Breast epithelium (tissue), 3 donors: ENCODE measurements around the gene ATG16L2.

Experiments
- CTCF ChIP-seq, 3 donors: fragments of 450-650 bp; IDR thresholded peaks; one replicate each; pipeline ENCODE4 v1.5.1; 2016 to 2017; ENCODE audit warnings: antibody characterized with exemption in 3 of 3, mild to moderate bottlenecking in 3 of 3, moderate library complexity in 3 of 3
- POLR2A ChIP-seq: fragments of 450-650 bp; IDR thresholded peaks from one replicate; pipeline ENCODE4 v1.6.1; 2016; ENCODE audit warnings: antibody characterized with exemption, mild to moderate bottlenecking, moderate library complexity
- POLR2AphosphoS5 ChIP-seq, 3 donors: sonication (generic); formaldehyde crosslinking; IDR thresholded peaks; one replicate each; pipeline ENCODE4 v1.6.1; 2017; ENCODE audit warnings: antibody characterized with exemption in 3 of 3

GRCh38 chr11:72841397-72841796, 27.2 kb downstream of the ATG16L2 start:
- TF ChIP-seq CTCF (IDR thresholded peaks at IDR 0.05) (no peak), POLR2A (no peak), POLR2AphosphoS5 (IDR thresholded peaks at IDR 0.05) (no peak)
